Osteocyte (in vitro differentiated cells): Measurements from ENCODE around the gene SCYGR3. TPM values are rescaled to one million over a fixed set of nuclear protein-coding genes. Genes with fewer than 3 reads are reported as not detected.

ENCODE experiments used
- DNase-seq: peaks from one replicate; pipeline ENCODE4 v3.0.0; 2021; ENCODE audit warnings: mixed read lengths; ENCODE audit not compliant: unreplicated experiment; ENCODE audit errors: extremely low spot score
- H3K27ac Mint-ChIP-seq: one replicate; pipeline ENCODE4 v1.8.0; 2021; ENCODE audit warnings: mild to moderate bottlenecking, mixed read lengths; ENCODE audit not compliant: unreplicated experiment
- H3K27me3 Mint-ChIP-seq: one replicate; pipeline ENCODE4 v1.8.0; 2021; ENCODE audit warnings: mixed read lengths; ENCODE audit not compliant: unreplicated experiment
- H3K36me3 Mint-ChIP-seq: one replicate; pipeline ENCODE4 v1.8.0; 2021; ENCODE audit warnings: mixed read lengths; ENCODE audit not compliant: unreplicated experiment
- H3K4me1 Mint-ChIP-seq: one replicate; pipeline ENCODE4 v1.8.0; 2021; ENCODE audit warnings: mixed read lengths; ENCODE audit not compliant: unreplicated experiment
- H3K4me3 Mint-ChIP-seq: one replicate; pipeline ENCODE4 v1.8.0; 2021; ENCODE audit warnings: mild to moderate bottlenecking, moderate library complexity, mixed read lengths; ENCODE audit not compliant: unreplicated experiment
- H3K9me3 Mint-ChIP-seq: one replicate; pipeline ENCODE4 v1.8.0; 2021; ENCODE audit warnings: mixed read lengths; ENCODE audit not compliant: unreplicated experiment
- total RNA-seq: library from RNA; stranded (reverse); gene quantifications from 2 replicates; pipeline ENCODE4 v1.2.1, GENCODE V29; 2021
- TF ChIP-seq, protein P1 (sequence below): fragments of 200-600 bp; sonication (generic); IDR thresholded peaks from 2 replicates; pipeline ENCODE4 v1.5.0; 2021; ENCODE audit warnings: antibody characterized with exemption, mild to moderate bottlenecking, moderate library complexity

SCYGR3 gene
- total RNA-seq, 1 donor from 2014 or later, result not detected

- H3K36me3 Mint-ChIP-seq, result no peaks in the 10 kb centered on the region
- no peaks in the 10 kb centered on the region for H3K4me1 Mint-ChIP-seq
- peaks cover 11% of the 10 kb centered on the region for H3K9me3 Mint-ChIP-seq
- TF ChIP-seq, protein P1, sequence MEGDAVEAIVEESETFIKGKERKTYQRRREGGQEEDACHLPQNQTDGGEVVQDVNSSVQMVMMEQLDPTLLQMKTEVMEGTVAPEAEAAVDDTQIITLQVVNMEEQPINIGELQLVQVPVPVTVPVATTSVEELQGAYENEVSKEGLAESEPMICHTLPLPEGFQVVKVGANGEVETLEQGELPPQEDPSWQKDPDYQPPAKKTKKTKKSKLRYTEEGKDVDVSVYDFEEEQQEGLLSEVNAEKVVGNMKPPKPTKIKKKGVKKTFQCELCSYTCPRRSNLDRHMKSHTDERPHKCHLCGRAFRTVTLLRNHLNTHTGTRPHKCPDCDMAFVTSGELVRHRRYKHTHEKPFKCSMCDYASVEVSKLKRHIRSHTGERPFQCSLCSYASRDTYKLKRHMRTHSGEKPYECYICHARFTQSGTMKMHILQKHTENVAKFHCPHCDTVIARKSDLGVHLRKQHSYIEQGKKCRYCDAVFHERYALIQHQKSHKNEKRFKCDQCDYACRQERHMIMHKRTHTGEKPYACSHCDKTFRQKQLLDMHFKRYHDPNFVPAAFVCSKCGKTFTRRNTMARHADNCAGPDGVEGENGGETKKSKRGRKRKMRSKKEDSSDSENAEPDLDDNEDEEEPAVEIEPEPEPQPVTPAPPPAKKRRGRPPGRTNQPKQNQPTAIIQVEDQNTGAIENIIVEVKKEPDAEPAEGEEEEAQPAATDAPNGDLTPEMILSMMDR, result no peak
- H3K27me3 Mint-ChIP-seq, result peaks cover 21% of the 10 kb centered on the region
- H3K27ac Mint-ChIP-seq, result no peak overlapping the region
- H3K4me3 Mint-ChIP-seq, result no peak overlapping the region
- DNase-seq, result no peak
Measured at GRCh38 chr2:227579791-227580190, 34.8 kb downstream of the SCYGR3 start.

DNA sequence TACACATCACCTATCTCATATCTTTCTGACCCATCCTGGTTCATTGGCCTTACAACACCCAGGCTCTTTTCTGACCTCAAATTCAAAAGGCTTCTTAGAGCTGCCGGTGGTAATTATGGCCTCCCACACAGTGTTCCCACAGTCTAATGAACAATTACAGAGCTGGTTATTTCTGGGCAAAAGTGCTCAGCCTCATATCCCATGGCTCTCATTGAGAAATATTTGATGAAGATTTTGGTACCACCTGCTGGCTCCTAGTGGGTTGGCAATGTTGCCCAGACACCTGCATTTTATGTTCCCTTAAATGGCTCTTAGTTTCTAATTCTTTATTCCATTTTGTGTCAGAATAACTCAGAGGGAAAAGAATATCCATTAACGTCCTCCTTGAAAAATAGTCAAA is 36.0 kb downstream of the SCYGR3 start:
- H3K27me3 Mint-ChIP-seq, result peaks cover 21% of the 10 kb centered on the region
- H3K9me3 Mint-ChIP-seq, result peaks cover 11% of the 10 kb centered on the region
- no peaks in the 10 kb centered on the region for H3K4me1 Mint-ChIP-seq
- H3K4me3 Mint-ChIP-seq, result no peak overlapping the region
- H3K36me3 Mint-ChIP-seq, result no peaks in the 10 kb centered on the region
- DNase-seq, result no peak
- TF ChIP-seq, protein P1, result no peak
- no peak overlapping the region for H3K27ac Mint-ChIP-seq

- TF ChIP-seq, protein P1, result no peak
- Mint-ChIP-seq H3K36me3 (no peaks in the 10 kb centered on the region), H3K4me3 (no peak overlapping the region), H3K27ac (no peak overlapping the region), H3K27me3 (peaks cover 21% of the 10 kb centered on the region), H3K4me1 (no peaks in the 10 kb centered on the region), H3K9me3 (peaks cover 6% of the 10 kb centered on the region)
- no peak for DNase-seq
Measured at GRCh38 chr2:227577555-227577954, 37.1 kb downstream of the SCYGR3 start.

- no peaks in the 10 kb centered on the region for H3K36me3 Mint-ChIP-seq
- peaks cover 21% of the 10 kb centered on the region for H3K27me3 Mint-ChIP-seq
- no peaks in the 10 kb centered on the region for H3K9me3 Mint-ChIP-seq
- TF ChIP-seq, protein P1, result no peak
- no peak overlapping the region for H3K4me3 Mint-ChIP-seq
- no peaks in the 10 kb centered on the region for H3K4me1 Mint-ChIP-seq
- no peak overlapping the region for H3K27ac Mint-ChIP-seq
- no peak for DNase-seq
Measured at GRCh38 chr2:227576812-227577211, 37.8 kb downstream of the SCYGR3 start.

- Mint-ChIP-seq H3K27ac (no peak overlapping the region), H3K4me3 (no peak overlapping the region), H3K27me3 (peaks cover 18% of the 10 kb centered on the region), H3K36me3 (no peaks in the 10 kb centered on the region), H3K4me1 (peaks cover 2% of the 10 kb centered on the region), H3K9me3 (no peaks in the 10 kb centered on the region)
- TF ChIP-seq, protein P1, result no peak
- DNase-seq, result no peak
Measured at GRCh38 chr2:227576110-227576509, 38.5 kb downstream of the SCYGR3 start.
